Uterus (tissue), 4 donors: ENCODE measurements around the gene PUM2. TPM values are rescaled to one million over a fixed set of nuclear protein-coding genes. Genes with fewer than 3 reads are reported as not detected.
"Not testable (repeated sequence)": the region's sequence is repeated elsewhere in the genome, so short reads cannot be mapped to it uniquely, and the experiment has no call there.

ENCODE experiments used
- DNase-seq, 2 donors: peaks; one replicate each; pipeline ENCODE4 v3.0.0-alpha.2; 2019 to 2020
- H3K27ac ChIP-seq, 2 donors: fragments of 200-600 bp; sonication (generic); 1 replicate in 1 of 2; 2 replicates in 1 of 2; pipeline ENCODE4 v1.5.1; 2016 to 2018
- H3K27me3 ChIP-seq, 2 donors: fragments of 200-600 bp; sonication (generic); one replicate each; pipeline ENCODE4 v1.5.1; 2018 to 2019; ENCODE audit warnings: control low read depth in 1 of 2
- H3K36me3 ChIP-seq, 2 donors: fragments of 200-600 bp; sonication (generic); one replicate each; pipeline ENCODE4 v1.5.1; 2019; ENCODE audit warnings: control low read depth in 1 of 2
- H3K4me1 ChIP-seq, 2 donors: fragments of 200-600 bp; sonication (generic); one replicate each; pipeline ENCODE4 v1.5.1; 2018 to 2019; ENCODE audit warnings: control low read depth in 1 of 2
- H3K4me3 ChIP-seq, 2 donors: fragments of 200-600 bp; sonication (generic); 1 replicate in 1 of 2; 2 replicates in 1 of 2; pipeline ENCODE4 v1.5.1; 2018 to 2019; ENCODE audit warnings: mild to moderate bottlenecking in 1 of 2
- H3K9me3 ChIP-seq, 2 donors: fragments of 200-600 bp; sonication (generic); one replicate each; pipeline ENCODE4 v1.5.1; 2019; ENCODE audit warnings: control low read depth in 1 of 2
- CTCF ChIP-seq, 4 experiments: fragments of 200-600 bp in 2 of 4; fragments of 450-650 bp in 2 of 4; sonication (generic) in 2 of 4; IDR thresholded peaks; one replicate each; pipeline ENCODE4 v1.5.1; 2016 to 2019; ENCODE audit warnings: antibody characterized with exemption in 4 of 4, mild to moderate bottlenecking in 2 of 4, moderate library complexity in 1 of 4
- POLR2A ChIP-seq, 2 donors: fragments of 450-650 bp; IDR thresholded peaks; one replicate each; pipeline ENCODE4 v1.6.1; 2016; ENCODE audit warnings: antibody characterized with exemption in 2 of 2, mild to moderate bottlenecking in 1 of 2, moderate library complexity in 1 of 2
- intact Hi-C: fragments of 100-400 bp; cut with DNase I; formaldehyde crosslinking; loops from one replicate; pipeline ENCODE4 v1.15.1; 2023; ENCODE audit warnings: low total_unique reads
- total RNA-seq, 4 donors: library from RNA; depleted of rRNA in 3 of 4; stranded (reverse); fragments of >200 nt in 3 of 4; gene quantifications; one replicate each; pipeline versions ENCODE4 v1.1.0 to v1.2.4, GENCODE V29; 2014 to 2023
- donor health status: DM: yes; HTN: yes; CAD: no.

PUM2 gene
- total RNA-seq, 4 donors from 2014 or later: 51.0 to 138 (median 103) TPM

- TF ChIP-seq POLR2A (IDR thresholded peaks at IDR 0.05) (no peak), CTCF (IDR thresholded peaks at IDR 0.05) (no peak)
- no peaks in the 10 kb centered on the region for H3K4me1 ChIP-seq
- H3K36me3 ChIP-seq: no peaks in the 10 kb centered on the region
- H3K9me3 ChIP-seq: no peaks in the 10 kb centered on the region
- no peak overlapping the region for H3K4me3 ChIP-seq
- H3K27me3 ChIP-seq: no peaks in the 10 kb centered on the region
- no peak overlapping the region for H3K27ac ChIP-seq
- intact Hi-C loops: no loop called here
- DNase-seq: no peak
Measured at GRCh38 chr2:20249170-20249569, 101.5 kb downstream of the PUM2 start.

GRCh38 chr2:20247084-20247483, 103.6 kb downstream of the PUM2 start:
- no peaks in the 10 kb centered on the region for H3K9me3 ChIP-seq
- TF ChIP-seq POLR2A (IDR thresholded peaks at IDR 0.05) (no peak), CTCF (IDR thresholded peaks at IDR 0.05) (no peak)
- no peaks in the 10 kb centered on the region for H3K4me1 ChIP-seq
- DNase-seq: no peak
- intact Hi-C loops: no loop called here
- no peak overlapping the region for H3K4me3 ChIP-seq
- H3K27me3 ChIP-seq: no peaks in the 10 kb centered on the region
- no peak overlapping the region for H3K27ac ChIP-seq
- no peaks in the 10 kb centered on the region for H3K36me3 ChIP-seq

DNA sequence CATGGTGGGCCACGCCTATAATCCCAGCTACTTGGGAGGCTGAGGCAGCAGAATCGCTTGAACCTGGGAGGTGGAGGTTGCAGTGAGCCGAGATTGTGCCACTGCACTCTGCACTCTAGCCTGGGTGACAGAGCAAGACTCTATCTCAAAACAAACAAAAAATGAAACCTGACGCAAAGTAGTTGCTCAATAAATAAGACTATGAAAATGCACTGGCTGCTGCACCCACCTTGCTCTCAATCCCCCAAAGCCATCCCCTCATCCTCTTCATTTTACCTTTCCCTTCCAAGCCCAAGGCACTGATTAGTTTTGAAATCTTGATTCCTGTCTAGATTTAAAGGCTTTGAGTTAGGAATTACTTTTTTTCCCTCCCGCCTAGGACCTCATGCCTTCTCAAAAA, 107.0 kb downstream of the PUM2 start:
- H3K27me3 ChIP-seq, DNase-seq, H3K9me3 ChIP-seq, intact Hi-C loops, H3K4me1 ChIP-seq, H3K36me3 ChIP-seq, H3K4me3 ChIP-seq, H3K27ac ChIP-seq: not testable (repeated sequence)

- TF ChIP-seq POLR2A (IDR thresholded peaks at IDR 0.05) (no peak), CTCF (IDR thresholded peaks at IDR 0.05) (no peak)
- DNase-seq: no peak
Measured at GRCh38 chr2:20242727-20243377, 107.8 kb downstream of the PUM2 start.

GRCh38 chr2:20241973-20242726, 108.5 kb downstream of the PUM2 start:
- Histone ChIP-seq H3K4me1 (no peaks in the 10 kb centered on the region), H3K27me3 (no peaks in the 10 kb centered on the region), H3K4me3 (no peak overlapping the region), H3K27ac (no peak overlapping the region), H3K9me3 (no peaks in the 10 kb centered on the region), H3K36me3 (no peaks in the 10 kb centered on the region)
- TF ChIP-seq CTCF (IDR thresholded peaks at IDR 0.05) (peak in 1 of 4 experiments; percentile 21), POLR2A (IDR thresholded peaks at IDR 0.05) (no peak)
- intact Hi-C loops: no loop called here
- DNase-seq: no peak

More at GRCh38 chr2:20242727-20243377, 107.8 kb downstream of the PUM2 start:
- Histone ChIP-seq H3K9me3 (no peaks in the 10 kb centered on the region), H3K27ac (no peak overlapping the region), H3K27me3 (no peaks in the 10 kb centered on the region), H3K4me3 (no peak overlapping the region), H3K36me3 (no peaks in the 10 kb centered on the region), H3K4me1 (no peaks in the 10 kb centered on the region)
- intact Hi-C loops: no loop called here

DNA sequence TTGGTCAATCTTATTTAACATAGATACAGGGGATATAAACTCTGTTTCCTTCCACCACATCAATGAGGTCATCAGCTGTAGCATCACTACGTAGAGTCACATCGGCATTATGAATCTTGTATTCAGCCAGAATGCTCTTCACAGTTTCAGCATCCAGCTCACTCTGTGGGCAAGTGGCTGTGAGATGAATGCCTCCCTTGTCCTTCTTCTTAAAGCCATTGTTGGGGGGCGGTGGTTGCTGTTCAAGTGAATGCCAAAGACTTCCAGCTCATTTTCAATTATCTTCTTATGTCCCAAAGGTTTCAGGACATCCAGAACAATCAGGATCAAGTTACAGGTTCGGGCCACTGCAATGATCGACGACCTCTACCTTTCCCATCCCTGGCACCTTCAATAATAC, 110.4 kb downstream of the PUM2 start:
- intact Hi-C loops, H3K4me1 ChIP-seq, H3K36me3 ChIP-seq, DNase-seq, H3K27ac ChIP-seq, H3K27me3 ChIP-seq, H3K9me3 ChIP-seq, H3K4me3 ChIP-seq: not testable (repeated sequence)
